ENCODE data around the gene MACROD2.

Gene MACROD2

GRCh38 chr20:14616003-14616402, 620.7 kb downstream of the MACROD2 start:
- no peaks in the 10 kb centered on the region for H3F3A ChIP-seq (ENCODE audit: insufficient read depth)
- H3K27me3 ChIP-seq (ENCODE audit: low read length), result no peaks in the 10 kb centered on the region
- no peaks in the 10 kb centered on the region for H3K9me2 ChIP-seq (replicated peaks; ENCODE audit: insufficient read depth, low read length)
- H3K27ac ChIP-seq (ENCODE audit: low read depth, low read length), result no peak overlapping the region
- H3K9ac ChIP-seq (ENCODE audit: low read length), result no peak overlapping the region
- no peaks in the 10 kb centered on the region for H3K79me2 ChIP-seq (ENCODE audit: insufficient read depth, low read length)
- no peaks in the 10 kb centered on the region for H3K9me3 ChIP-seq (ENCODE audit: insufficient read depth, low read length)
- TF ChIP-seq EZH2phosphoT487 (conservative IDR thresholded peaks at IDR 0.05; ENCODE audit: low read length) (no peak), CTCF (IDR thresholded peaks at IDR 0.05; ENCODE audit: insufficient read depth, low read length, poor library complexity, severe bottlenecking) (no peak)
- H3K4me2 ChIP-seq (ENCODE audit: low read depth, low read length, poor library complexity, severe bottlenecking), result no peak overlapping the region
- H3K36me3 ChIP-seq (ENCODE audit: low read length), result no peaks in the 10 kb centered on the region
- no peak overlapping the region for H2AFZ ChIP-seq (ENCODE audit: low read depth, low read length, severe bottlenecking)
- no peaks in the 10 kb centered on the region for H4K20me1 ChIP-seq (ENCODE audit: low read depth, low read length)
- no peak overlapping the region for H3K4me3 ChIP-seq (ENCODE audit: insufficient read depth, low read length, poor library complexity, severe bottlenecking)

GRCh38 chr20:14617123-14617522, 621.8 kb downstream of the MACROD2 start:
- no peak for TF ChIP-seq EZH2phosphoT487 (conservative IDR thresholded peaks at IDR 0.05; ENCODE audit: low read length)
- TF ChIP-seq CTCF (IDR thresholded peaks at IDR 0.05; ENCODE audit: insufficient read depth, low read length, poor library complexity, severe bottlenecking), result no peak
- no peak overlapping the region for H3K27ac ChIP-seq (ENCODE audit: low read depth, low read length)
- no peaks in the 10 kb centered on the region for H3K9me2 ChIP-seq (replicated peaks; ENCODE audit: insufficient read depth, low read length)
- no peak overlapping the region for H3K4me3 ChIP-seq (ENCODE audit: insufficient read depth, low read length, poor library complexity, severe bottlenecking)
- no peaks in the 10 kb centered on the region for H3K79me2 ChIP-seq (ENCODE audit: insufficient read depth, low read length)
- no peak overlapping the region for H3K4me2 ChIP-seq (ENCODE audit: low read depth, low read length, poor library complexity, severe bottlenecking)
- H3F3A ChIP-seq (ENCODE audit: insufficient read depth), result no peaks in the 10 kb centered on the region
- H2AFZ ChIP-seq (ENCODE audit: low read depth, low read length, severe bottlenecking), result no peak overlapping the region
- no peaks in the 10 kb centered on the region for H4K20me1 ChIP-seq (ENCODE audit: low read depth, low read length)
- H3K36me3 ChIP-seq (ENCODE audit: low read length), result no peaks in the 10 kb centered on the region
- H3K27me3 ChIP-seq (ENCODE audit: low read length), result no peaks in the 10 kb centered on the region
- no peaks in the 10 kb centered on the region for H3K9me3 ChIP-seq (ENCODE audit: insufficient read depth, low read length)
- no peak overlapping the region for H3K9ac ChIP-seq (ENCODE audit: low read length)

DNA sequence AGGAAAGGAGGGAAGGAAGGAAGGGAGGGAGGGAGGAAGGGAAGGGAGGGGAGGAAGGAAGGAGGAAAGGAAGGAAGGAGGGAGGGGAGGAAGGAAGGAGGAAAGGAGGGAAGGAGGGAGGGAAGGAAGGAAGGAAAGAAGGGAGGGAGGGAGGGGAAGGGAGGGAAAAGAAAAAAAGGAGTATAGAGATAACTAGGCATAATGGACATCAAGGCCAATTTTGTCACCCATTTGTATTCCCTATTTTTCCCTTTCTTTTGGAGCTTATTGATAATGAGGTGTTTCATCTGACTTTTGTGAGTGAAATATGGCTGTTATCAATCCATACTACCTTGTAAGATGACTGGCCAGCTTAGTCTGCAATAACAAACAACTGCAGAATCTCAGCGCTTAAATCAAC, 624.1 kb downstream of the MACROD2 start:
- no peak for TF ChIP-seq EZH2phosphoT487 (conservative IDR thresholded peaks at IDR 0.05; ENCODE audit: low read length)
- no peak for TF ChIP-seq CTCF (IDR thresholded peaks at IDR 0.05; ENCODE audit: insufficient read depth, low read length, poor library complexity, severe bottlenecking)
- no peaks in the 10 kb centered on the region for H4K20me1 ChIP-seq (ENCODE audit: low read depth, low read length)
- H3F3A ChIP-seq (ENCODE audit: insufficient read depth), result no peaks in the 10 kb centered on the region
- H2AFZ ChIP-seq (ENCODE audit: low read depth, low read length, severe bottlenecking), result no peak overlapping the region
- H3K4me3 ChIP-seq (ENCODE audit: insufficient read depth, low read length, poor library complexity, severe bottlenecking), result no peak overlapping the region
- H3K79me2 ChIP-seq (ENCODE audit: insufficient read depth, low read length), result no peaks in the 10 kb centered on the region
- H3K27me3 ChIP-seq (ENCODE audit: low read length), result no peaks in the 10 kb centered on the region
- no peaks in the 10 kb centered on the region for H3K9me3 ChIP-seq (ENCODE audit: insufficient read depth, low read length)
- H3K4me2 ChIP-seq (ENCODE audit: low read depth, low read length, poor library complexity, severe bottlenecking), result no peak overlapping the region
- no peaks in the 10 kb centered on the region for H3K36me3 ChIP-seq (ENCODE audit: low read length)
- no peaks in the 10 kb centered on the region for H3K9me2 ChIP-seq (replicated peaks; ENCODE audit: insufficient read depth, low read length)
- no peak overlapping the region for H3K27ac ChIP-seq (ENCODE audit: low read depth, low read length)
- no peak overlapping the region for H3K9ac ChIP-seq (ENCODE audit: low read length)
